ENCODE measurements around the gene GCSH.

GCSH gene

DNA sequence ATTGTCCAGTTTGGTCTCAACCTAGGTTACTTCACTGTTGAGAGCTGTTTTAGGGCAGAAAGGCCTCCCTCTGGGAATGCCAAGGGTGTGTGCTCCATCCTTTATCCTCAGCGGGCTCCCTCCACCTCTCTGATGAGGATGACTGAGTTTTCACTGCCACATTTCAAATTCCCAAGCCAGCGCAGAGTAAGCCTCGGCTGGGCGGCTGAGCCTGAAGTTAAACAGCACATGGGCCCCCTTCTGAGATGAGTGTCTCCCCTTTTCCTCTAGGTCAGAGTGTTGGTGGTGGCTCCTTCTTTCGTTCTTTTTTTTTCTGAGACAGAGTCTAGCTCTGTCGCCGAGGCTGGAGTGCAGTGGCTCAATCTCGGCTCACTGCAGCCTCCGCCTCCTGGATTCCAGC, 5.5 kb upstream of the GCSH start:
- no peak for DNase-seq

DNA sequence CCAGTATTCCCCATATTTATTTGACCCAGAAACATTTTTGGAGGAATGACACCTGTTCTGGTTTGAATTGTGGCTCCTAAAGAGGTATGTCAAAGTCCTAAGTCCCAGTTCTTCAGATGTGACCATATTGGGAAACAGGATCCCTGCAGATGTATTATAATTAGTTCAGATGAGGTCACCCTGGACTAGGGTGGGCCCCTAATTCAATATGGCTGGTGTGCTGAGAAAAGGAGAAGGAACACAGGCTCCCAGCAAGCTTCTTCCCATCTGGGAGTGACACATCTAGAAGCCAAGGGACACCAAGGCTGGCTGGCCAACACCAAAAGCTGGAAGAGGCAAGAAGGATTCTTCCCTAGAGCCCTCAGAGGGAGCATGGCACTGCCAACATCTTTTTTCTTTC, 3.8 kb upstream of the GCSH start:
- no peak for DNase-seq

DNA sequence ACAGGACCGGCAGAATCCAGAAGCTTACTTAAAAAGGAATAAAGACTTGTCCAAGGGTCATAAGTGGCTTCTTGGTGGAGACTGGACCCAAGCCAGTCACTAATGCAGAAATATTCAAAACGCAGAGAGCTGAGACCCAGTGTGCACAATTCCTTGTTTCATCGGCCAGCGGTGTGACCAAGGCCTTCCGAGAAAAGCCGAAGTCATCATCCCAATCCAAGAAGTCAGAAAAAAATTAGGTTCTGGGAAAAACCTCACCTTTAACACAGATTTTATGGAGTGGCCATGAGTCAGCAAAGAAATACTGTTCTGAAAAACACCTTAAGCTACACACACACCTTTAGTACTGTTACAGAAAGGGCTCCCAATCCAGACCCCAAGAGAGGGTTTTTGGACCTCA, 1.0 kb upstream of the GCSH start:
- DNase-seq, result no peak

DNA sequence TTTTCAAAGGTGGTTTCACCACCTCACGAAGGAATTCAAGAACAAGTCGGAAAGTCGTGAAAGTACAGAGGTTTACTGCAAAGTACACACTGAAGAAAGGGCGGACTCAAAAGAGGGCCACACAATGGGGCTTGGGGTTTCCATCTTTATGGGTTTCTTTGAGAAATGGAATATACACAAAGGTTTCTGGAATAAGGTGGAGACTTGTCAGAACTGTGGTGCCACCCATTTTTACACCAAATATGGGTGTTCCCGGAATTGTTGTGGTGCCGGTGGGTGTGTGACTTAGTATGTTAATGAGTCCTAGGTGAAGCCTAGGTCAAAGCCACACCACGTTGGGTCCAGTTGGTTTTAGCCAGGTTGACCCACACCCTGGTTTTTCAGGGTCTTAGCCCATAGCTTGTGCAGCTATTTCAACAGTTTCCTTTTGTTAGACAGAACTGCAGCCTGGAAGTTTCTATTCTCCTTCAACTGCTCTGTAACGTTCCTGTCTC, 567 bp upstream of the GCSH start:
- DNase-seq, result no peak

DNA sequence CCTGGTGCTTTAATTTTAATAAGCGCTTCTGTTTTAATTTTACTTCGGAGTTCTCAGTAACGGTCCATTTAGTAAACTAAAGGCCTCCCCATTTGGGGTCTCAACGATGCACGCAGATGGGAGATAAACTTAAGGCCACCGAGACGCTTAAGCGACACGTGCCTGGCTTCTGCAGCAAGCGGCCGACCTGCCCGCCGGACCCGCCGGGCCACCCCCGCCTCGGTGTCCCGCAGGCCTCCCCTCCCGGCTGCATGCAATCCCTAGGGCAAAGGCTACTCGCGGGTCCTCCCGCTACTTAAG, 592 bp downstream of the GCSH start:
- no peak for DNase-seq

DNA sequence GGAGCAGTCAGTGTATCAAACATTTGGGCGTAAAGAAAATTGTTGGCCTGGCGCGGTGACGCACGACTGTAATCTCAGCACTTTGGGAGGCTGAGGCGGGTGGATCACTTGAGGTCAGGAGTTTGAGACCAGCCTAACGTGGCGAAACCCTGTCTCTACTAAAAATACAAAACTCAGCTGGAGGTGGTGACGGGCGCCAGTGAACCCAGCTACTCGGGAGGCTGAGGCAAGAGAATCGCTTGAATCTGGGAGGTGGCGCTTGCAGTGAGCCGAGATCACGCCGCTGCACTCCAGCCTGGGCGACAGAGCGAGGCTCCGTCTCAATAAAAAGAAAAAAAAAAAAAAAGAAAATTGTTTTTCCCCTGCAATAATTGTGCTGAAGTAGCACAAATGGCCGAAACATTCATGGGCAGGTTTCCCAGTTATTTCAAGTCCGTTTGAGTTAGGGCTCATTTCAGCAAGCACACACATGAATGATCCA, 1.4 kb downstream of the GCSH start:
- DNase-seq, result no peak

DNA sequence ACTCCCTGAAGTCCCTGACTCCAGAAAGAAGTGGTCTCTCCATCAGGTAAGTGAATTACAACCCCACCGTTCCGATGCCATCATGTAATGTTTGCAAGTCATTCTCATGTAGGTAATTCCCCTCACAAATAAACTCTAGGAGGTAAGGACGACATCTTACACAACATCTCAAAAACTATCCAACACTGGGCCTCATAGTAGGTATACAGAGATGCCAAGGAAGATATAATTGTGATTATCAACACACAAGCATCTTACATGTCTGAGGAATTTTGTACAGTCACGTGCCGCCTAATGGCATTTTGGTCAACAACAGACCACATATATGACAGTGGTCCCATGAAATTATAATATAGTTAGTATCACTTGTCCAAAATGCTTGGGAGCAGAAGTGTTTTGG, 7.4 kb downstream of the GCSH start:
- no peak for DNase-seq

DNA sequence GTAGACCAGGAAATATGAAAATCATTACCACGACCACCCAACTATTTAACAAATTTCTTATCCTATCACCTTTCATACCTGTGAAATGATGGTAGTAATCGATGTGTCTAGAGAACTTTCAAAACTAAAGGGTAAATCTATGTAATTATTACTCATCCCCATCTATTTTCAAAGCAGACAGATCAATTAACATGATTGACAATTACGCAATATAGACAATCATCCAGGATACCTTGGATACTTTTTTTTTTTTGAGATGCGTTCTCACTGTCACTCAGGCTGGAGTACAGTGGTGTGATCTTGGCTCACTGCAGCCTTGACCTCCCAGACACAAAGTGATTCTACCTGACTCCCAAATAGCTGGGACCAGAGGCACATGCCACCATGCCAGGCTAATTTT, 15.2 kb downstream of the GCSH start:
- no peak for DNase-seq

DNA sequence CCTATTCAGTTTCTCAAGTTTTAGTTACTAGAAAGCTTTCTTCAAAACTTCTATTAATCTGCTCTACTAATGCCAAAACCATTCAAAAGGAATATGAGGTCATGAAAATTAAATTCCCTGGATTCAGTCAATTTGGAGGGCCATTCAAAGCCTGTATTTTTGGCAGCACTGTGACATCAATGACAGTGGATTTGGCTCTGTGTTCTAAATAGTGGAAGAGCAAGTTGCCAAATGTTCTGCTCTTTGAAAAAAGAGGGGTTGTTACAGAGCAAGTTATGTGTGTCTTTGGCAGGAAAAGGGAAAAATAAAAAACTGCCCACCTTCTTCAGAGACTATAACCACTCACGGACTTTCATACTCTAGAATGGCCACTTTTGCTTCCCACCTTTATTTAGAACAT, 16.0 kb downstream of the GCSH start:
- DNase-seq, result no peak

DNA sequence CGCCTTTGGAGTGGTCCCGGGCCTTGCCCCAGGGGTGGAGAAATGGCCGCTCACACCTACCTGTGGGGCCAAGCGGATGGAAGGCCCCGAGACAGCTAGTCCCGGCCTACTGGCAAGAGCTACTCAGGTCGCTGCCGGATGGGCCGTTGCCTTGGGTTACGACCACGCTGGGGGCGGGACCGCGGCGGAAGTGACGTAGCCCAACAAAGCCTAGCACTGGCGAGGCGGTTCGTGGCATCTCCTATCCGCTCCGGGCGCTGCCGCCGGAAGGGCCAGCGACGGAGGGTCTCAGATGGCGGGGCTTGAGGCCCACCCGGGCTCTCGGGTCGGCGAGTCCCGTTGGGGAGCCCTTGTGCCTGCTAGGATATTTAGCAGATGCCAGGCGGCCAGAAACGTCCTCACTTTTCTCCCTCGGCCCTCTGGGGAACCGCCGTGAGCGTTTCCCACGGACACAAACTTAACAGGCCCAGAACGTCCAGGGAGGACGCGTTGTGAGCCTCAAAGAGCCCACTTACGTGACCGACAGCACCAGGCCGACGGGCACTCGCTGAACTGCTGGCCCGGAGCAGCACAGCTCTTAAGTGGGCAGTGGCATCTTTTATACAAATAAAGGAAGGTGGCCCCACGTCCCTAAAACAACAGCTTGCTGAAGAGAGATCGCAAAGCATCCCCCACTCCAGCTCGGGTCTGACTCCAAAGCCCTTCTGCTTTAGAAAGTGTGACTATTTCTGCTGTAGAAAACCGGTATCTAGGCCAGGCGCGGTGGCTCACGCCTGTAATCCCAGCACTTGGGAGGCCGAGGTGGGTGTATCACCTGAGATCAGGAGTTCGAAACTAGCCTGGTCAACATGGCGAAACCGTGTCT, 18.9 kb downstream of the GCSH start, which contains the start of gene C16orf46:
Gene C16orf46, minus strand, starts transcription at position 163 of the 865 bp plus-strand sequence. CDS start 13,283 bp downstream, outside the sequence.
- DNase-seq, result peak; percentile 91 to 98 (median 97)

DNA sequence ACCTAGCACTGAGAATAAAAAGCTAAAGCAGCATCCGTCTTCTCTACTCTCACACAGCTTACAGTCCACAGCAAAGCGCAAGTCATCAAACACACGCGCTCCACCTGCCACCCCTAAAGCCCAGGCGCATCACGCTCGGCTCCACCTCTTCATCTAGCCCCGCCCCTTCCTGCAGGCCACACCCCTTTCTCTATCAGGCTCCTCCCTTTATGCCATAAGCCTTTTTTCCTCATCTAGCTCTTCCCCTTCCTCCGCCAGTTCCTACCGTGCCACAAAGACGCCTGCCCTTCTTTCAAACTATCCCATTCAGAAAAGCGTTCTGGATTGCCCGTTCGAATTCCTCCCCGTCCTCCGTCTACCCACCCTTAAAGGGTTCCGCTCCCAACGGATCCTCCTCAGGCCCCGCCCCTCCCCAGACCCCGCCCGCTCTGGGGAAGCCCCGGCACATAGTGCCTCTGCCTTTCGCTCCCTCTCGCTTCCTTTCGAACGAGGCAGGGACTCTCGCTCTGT, 19.6 kb downstream of the GCSH start:
- DNase-seq, result peak; percentile 84 to 98 (median 97)

DNA sequence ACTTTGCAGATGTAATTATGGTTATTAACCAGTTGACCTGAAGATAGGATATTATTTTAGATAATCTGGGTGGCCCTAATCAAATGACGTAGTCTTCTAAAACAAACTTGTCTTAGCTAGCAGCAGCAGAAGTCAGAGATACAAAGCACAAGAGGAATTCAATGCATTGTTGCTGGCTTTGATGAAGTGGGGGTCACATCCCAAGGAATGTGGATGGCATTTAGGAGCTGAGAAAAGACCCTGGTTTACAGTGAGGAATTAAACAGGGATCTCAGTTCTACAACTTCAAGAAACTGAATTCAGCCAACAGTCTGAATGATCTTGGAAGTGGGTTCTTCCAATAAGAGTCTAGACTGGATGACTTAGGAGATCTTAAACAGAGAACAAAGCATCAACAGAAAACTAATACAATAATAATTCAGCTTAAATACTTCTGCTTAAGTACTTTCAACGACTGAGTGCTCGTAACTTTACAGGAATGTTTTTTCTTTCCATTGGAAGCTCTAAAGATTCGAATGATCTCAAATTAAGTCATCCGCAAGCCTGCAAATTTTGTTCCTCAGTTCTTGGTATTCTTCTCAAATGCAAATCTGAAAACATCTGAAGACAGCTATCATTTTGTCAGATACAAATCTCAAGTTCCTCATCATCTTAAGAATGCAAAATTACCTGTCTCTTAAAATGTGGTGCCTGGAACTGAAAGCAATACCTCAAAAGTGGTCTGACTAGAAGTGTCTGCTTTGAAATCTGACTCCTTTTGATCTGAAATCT, 22.4 kb downstream of the GCSH start:
- no peak for DNase-seq

DNA sequence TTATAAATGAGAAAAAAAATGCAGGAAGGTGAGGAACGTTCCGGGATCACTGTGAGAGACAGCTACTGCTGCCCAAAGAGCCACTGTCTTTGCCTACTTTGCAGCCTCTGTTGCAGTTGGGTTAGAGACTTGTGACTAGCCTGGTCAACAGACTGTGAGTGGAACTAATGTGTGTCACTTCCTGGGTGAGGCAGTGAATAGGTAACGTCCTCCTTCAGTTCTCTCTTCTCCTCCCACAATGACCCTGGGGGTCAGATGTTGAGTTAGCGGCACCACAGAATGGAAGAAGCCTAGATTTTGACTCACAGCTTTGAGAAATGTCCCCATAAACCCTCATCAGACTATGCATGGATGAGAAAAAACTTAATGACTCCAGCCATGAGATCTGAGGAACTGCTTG, 24.4 kb downstream of the GCSH start:
- no peak for DNase-seq

DNA sequence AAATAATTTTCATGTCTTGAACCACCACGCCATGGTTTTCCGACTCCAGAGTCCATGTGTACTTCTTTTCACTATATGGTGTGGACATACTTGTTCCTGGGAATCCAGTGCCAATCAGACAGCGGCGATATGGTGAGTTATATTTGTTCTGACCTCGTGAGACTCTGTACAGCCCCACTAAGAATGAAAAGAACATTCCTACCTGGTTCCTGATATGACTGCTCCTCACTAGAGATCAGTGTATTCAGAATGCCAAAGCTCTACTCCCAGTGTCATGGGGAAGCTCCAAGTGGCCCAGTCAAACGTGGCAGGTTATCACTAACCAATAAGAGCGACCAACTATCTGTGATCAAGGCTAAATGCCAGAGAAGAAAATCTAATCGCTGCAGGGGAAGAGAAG, 25.2 kb downstream of the GCSH start:
- no peak for DNase-seq

DNA sequence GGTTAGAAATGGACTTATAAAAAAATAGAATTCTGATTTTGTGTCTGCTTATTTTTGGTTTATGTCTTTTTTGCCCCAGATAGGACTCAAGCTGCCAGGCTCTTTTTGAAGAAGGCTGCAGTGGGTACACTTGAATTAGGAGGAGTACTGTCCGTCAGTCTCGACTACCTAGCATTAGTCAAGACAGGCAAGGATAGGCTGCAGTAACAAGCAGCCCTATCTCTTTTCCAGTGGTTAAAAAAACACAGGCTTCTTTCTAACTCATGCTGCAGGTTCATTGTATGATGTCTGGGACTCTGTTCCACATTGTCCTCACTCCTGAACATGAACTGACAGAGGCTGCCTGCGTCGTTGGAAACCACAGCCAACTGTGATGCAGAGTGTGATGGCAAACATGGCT, 27.1 kb downstream of the GCSH start:
- no peak for DNase-seq

DNA sequence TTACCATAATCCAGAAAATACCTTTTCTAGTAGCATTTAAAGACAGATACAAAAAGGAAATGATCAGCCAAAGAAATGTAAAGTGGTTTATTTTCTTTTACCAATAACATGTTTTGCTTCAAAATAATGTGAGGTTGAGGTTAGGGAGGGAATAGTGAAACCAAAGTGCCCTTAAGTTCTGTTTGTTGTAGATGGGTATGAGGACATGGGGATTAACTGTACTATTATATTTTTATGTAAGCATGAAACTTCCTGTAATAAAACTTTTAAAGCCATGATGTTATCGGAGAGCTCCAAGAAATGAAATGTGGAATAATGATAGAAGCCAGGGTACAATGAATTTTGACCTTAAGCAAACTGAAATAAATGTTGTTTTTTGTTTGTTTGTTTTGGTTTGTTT, 29.0 kb downstream of the GCSH start:
- DNase-seq, result no peak

DNA sequence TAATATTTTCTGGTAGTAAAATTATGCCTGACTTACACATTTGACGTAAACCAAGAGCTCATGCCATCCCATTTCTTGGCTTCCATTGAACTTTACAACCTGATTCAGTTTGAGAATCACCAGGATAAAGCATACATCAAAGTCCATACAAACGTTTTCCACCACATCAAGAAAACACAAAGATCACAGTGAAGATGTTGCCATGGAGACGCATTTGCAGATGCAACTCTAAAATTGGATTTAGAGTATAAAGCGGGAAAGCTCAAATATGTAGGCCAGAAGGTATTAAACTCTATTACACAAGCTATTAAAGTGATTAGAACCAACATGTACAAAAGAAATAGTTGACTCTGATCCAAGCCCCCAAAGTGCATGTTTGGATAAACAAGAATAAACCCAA, 29.5 kb downstream of the GCSH start:
- no peak for DNase-seq

DNA sequence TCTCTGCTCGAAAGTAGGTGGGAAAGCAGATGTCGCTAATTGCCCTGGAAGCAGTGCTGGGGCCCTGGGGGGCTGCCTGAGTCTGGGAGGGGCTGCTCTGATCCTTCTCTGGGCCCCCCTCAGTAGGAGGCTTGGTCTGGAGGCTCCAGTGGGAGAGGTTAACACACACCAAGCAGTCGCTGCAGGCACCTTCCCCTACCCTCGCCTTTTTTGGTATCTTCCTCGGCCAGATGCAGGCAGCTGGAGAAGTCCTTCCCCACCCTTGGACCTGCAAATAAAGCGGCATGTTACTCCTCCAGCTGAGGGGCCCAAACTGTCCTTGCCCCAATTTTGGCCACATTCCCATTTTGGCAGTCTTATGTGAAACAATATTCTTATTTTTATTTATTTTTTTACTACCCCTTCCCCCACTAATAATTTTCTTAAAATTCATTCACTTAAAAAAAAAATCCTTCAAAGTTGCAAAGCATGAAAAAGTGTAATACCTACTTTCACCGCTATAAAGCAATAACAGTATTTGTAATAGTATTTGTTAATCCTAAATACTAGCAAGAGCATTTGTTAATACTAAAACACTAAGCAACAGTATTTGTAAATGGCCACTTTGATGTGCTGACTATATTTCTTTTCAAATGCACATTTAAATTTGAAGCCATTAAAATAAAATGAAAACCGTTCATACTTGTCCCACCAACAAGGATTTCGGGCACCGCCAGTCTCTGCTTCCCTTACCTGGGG, 34.2 kb downstream of the GCSH start:
- DNase-seq, result no peak

DNA sequence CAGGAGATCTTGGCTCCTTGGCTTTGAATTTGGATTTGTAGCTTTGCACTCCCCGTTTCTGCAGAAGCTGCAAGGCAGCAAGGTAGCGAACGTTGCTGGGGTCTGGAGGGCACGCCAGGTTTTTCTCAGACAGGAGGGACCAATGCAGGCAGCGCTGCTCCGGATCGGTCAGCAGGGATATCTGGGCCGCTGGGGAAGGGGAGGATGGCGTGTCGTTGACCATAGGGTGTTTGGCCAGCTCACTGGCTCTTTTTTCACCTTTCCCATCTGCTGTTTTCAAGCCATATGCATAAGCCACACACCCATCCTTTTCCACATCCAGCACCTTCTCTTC, 34.9 kb downstream of the GCSH start:
- DNase-seq, result no peak

DNA sequence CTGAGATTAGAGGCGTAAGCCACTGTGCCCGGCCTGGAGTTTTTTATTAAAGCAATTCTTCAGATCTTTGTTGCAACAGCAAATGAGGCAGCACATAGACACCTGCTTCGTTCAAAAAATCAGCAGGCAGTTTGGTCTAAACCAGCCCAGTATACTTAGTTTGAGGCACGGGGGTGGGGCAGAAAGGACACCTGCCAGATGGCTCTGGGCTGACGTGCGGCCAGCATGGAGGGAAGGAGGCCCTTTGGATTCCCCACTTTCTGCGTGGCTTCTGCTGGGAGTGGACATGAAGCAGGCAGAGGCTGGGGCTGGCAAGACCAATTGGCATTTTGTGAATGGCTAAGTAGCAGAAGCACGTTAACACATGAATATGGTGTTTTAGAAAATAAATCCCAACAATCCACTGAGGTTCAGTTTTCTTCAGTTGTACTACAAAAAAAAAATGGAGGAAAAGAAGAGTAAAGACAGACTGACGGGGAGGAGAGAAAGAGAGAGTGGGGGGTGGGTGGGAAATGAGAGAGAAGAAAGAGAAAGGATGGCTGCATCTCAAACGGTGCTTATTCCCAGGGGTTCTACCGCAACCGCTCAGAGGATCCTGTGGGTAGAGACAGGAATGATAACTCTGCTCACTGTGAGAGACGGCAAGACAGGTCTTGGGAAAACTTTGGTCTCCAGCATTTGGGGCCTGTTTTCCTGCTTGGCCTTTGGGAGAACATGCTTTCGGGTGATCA, 35.5 kb downstream of the GCSH start:
- DNase-seq, result no peak

DNA sequence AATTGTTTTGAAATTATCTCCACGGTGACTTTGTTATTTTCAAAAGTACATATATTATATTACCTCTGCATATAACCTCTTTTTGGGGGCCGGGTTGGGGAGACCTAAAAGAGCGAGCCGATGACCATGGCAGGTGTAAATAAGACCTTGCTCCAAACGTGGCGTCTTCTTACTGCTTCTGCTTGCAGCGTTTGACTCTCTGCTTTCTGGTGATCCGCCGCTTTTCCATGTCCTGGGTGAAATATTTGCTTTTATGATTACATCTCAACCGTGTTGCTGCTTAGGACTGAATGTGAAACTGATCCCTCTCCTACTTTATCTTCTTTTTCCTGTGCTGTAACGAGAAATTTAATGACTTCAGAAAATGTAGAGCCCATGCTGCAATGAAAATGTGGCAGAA, 42.4 kb downstream of the GCSH start:
- DNase-seq, result no peak

DNA sequence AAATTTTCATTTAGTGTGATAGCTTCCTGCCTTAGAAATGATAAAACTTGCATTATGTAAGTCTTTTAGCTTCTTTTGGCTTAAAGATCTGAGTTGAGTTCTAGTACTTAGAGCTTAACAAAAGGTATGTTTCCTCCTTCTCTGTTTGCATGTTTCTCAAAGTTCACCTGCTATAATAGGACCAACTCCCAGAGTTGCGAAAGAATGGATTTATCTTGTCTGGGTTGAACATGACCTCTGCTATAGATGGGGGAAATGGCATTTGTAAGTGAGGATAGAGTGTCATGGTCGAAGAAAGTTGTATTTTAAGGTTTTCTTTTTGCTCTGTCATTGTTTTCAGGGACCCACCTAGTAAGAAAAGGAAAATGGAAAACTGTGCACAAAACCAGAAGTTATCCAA, 53.4 kb downstream of the GCSH start:
- no peak for DNase-seq

DNA sequence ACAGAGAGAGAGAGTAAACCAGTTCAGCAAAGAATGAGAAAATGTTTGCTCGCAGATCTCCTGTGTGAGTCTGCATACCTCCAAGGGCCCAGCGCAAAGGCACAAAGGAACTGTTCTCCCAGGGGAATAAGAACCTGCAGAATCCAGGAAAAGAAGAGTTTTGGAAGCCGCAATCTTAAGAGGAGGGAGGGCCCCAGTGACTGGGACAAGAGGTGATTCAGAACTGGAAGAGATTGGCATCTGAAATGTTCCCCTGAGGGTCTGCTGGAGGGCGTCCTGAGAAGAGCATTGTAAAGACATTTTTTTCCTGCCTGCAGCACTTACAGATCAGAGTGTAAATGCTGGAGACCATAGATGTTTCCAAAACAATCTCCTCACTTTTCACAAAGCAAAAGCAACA, 54.5 kb downstream of the GCSH start:
- no peak for DNase-seq

Data from NCI-H1417 (cell line).